GM19372 (cell line): ENCODE results near the gene TNFRSF6B.

Experiments
- ATAC-seq: cut with Tn5 transposase; IDR thresholded peaks from one replicate; pipeline ENCODE4 v1.9.1; 2021; ENCODE audit warnings: mild to moderate bottlenecking, low read depth, moderate library complexity; ENCODE audit not compliant: unreplicated experiment

The TNFRSF6B gene

DNA sequence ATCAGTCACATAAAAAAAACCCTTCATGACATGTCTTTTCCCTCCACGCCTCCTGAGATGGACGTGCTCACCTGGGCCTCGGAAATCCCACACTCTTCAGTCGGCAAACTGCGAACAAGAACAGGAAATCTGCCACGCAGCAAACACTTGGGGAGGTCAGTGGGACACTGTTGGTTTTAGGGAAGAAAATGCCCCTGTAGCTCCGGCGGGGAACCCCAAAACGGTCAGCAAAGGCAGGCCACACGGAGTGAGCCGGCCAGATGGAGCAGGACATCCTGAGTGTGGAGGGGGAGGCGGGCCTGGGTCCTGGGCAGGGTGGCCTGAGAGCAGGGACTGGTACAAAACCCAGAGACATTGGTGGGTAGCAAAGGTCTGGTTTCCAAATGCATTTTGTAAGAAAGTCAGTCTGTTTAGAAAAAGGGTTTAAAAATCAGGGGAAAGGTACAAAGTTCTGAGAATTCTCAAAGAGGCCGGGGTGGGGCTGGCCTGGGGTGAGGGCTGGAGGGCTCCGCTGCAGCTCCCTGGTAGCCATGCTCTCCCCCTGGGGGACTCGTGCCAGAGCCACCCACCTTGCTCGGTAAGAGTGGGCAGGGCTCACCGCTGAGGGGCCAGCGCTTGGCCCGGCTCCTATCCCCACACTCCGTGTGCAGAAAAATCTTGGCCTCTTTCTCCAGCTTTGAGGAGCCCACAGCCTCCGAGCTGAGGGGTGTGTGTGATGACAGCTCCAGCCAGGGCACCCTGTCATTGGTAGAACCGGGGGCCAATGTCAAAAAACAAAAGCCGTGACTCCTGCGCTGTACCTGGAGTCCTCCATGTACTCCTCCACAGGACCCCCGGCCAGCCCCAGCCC is 48.3 kb downstream of the TNFRSF6B start:
- ATAC-seq = no peak

DNA sequence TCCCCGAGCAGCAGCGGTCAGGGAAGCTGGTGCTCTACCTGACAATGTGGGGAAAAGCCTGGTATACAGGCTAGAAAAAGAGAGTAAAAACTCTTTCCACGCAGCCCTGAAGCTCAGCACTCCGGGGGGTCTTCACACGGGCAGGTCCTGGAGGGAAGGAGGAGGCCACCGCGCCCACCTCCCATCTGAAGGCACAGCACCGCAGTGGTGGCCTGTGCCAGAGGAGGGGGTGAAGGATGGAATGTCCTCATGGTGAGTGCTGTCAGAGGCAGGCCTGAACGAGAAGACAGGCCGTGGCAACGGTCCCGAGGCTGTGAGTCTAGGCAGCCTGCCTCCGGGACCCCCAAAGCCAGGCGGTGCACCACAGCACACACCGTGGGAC is 49.0 kb downstream of the TNFRSF6B start:
- ATAC-seq = no peak

DNA sequence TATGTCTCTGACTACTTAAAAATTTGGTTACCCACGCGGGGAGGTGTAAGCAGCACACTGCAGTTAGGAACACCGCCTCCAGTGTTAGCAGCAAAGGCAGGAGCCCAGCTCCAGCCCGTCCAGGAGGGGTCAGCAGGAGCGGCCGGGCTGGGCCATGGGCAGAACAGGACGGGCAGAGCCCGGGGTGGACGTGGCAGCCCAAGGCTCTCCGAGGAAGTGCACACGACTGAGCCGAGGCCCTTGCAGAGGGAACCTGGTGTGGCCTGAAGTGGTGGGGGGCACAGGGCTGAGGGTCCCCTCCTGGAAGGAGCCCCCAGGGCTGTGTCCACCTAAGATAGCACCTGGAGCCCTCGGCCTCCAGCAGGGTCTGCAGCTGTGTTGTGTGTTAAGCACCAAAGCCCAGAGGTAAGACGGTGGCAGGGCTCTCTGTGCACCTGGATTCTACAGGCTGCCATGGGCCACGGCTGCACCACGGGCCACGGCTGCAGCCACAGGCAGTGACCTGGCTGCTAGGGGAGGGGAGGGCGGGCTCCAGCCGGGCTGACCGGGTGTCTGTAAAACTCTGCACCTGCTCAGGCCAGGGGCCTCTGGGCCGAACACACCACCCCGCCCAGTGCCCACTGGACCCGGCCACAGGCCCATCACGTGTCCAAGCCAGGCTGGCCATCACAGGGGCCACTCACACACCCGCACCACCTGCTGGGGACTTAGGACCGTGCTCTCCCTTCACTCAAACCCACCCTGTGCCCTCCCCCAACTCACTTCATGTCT is 49.7 kb downstream of the TNFRSF6B start:
- no peak for ATAC-seq

DNA sequence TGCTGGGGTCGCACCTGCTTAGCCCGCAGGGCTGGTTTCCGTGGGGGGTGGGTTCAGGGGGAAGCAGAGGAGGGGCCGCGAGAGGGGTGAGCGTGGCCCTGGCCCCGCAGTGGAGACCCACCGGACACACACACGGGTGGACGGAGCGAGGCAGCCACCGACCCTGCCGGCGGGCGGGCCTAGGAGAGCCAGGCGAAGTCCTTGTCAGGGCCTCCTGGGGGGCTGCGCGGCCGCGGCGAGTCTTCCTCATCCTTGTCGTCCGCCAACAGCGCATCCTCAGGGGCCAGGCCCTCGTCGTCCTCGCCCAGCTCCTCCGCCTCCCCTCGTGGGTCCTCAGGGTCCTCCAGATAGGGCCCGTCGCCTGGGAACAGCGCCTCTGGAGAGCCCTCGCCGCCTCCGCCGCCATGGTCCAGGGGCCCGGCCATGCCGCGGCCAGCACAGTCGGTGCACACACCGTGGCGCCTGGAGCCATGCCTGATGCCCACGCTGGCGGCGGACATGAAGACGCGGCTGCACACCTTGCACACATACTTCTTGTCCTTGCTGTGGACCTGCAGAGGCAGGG is 50.4 kb downstream of the TNFRSF6B start:
- ATAC-seq = no peak

DNA sequence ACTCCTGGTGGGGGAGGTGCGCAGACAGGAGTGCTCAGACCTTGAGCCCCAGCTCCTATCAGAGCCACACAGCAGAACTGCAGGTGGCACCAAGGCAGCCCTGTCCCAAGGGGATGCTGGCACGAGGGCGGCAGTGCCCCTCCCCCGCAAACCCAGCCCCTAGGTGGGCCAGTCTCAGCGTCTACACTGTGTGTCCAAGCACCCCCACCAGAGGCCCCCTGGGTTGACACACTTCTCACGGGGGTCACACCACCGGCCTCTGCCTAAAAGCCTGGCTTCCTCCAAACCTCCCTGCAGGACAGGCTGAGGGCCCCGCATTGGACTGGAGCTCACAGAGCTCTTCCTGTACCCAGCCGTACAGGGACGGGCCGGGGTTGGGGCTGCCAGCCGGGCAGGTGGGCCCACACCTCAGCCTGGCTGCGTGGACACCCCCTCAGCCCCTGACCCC is 51.2 kb downstream of the TNFRSF6B start:
- no peak for ATAC-seq
